Panc1 (cell line): ENCODE results near the gene MRPS27. TPM values are rescaled to one million over a fixed set of nuclear protein-coding genes. Genes with fewer than 3 reads are reported as not detected.

Source experiments
- ATAC-seq: fragments of 200-7000 bp; cut with Tn5 transposase; 2 replicates; pipeline ENCODE4 v1.9.1; 2020; ENCODE audit warnings: mild to moderate bottlenecking, moderate library complexity
- BruUV-seq: library from RNA; stranded (reverse); fragments of 400-500 nt; replicated peaks from 2 replicates; lab custom pipeline; 2021; lab: Mats Ljungman, UMichigan
- CTCF ChIA-PET: fragments of 300-600 bp; sonication (Branson Sonifier 250); formaldehyde crosslinking; loops from one replicate; lab custom pipeline; 2022; ENCODE audit warnings: antibody characterized with exemption; lab: Charles Lee
- POLR2A ChIA-PET: fragments of 300-600 bp; sonication (Branson Sonifier 250); formaldehyde crosslinking; loops from one replicate; lab custom pipeline; 2022; ENCODE audit warnings: antibody characterized with exemption; lab: Charles Lee
- DNase-seq: peaks from one replicate; pipeline ENCODE4 v3.0.0-alpha.2; 2010; ENCODE audit warnings: low read depth, low spot score
- H3K27ac ChIP-seq: 2 replicates; pipeline ENCODE4 v1.5.1; 2011; ENCODE audit warnings: mild to moderate bottlenecking, low read length, inconsistent platforms
- H3K27me3 ChIP-seq: fragments of 200-500 bp; sonication (Bioruptor generic); 2 replicates; pipeline ENCODE4 v1.6.0; 2014; ENCODE audit warnings: low read length, inconsistent platforms; ENCODE audit not compliant: control insufficient read depth, insufficient read depth
- H3K36me3 ChIP-seq: fragments of 200-500 bp; sonication (Bioruptor generic); 2 replicates; pipeline ENCODE4 v1.5.1; 2014; ENCODE audit warnings: inconsistent platforms, mild to moderate bottlenecking, low read length, moderate library complexity; ENCODE audit not compliant: control insufficient read depth, insufficient read depth
- H3K4me1 ChIP-seq: 2 replicates; pipeline ENCODE4 v1.5.1; 2011; ENCODE audit warnings: inconsistent platforms, mild to moderate bottlenecking, low read length, moderate library complexity; ENCODE audit not compliant: control insufficient read depth, insufficient read depth
- H3K4me3 ChIP-seq, 2 experiments: 2 replicates each; pipeline ENCODE4 v1.5.1; 2011 to 2012; ENCODE audit warnings: low read depth in 2 of 2, low read length in 2 of 2, mild to moderate bottlenecking in 2 of 2, inconsistent platforms in 1 of 2, moderate library complexity in 1 of 2
- H3K9me3 ChIP-seq: fragments of 200-500 bp; sonication (Bioruptor generic); 2 replicates; pipeline ENCODE4 v1.5.1; 2014; ENCODE audit warnings: low read depth, mild to moderate bottlenecking, inconsistent platforms, low read length, moderate library complexity; ENCODE audit not compliant: control insufficient read depth, insufficient read depth
- POLR2AphosphoS5 ChIP-seq: IDR thresholded peaks from 2 replicates; pipeline ENCODE4 v1.6.1; 2012; ENCODE audit warnings: mild to moderate bottlenecking, low read depth, low read length, moderate library complexity
- REST ChIP-seq, 2 experiments: IDR thresholded peaks; 2 replicates each; pipeline ENCODE4 v1.6.1; 2011 to 2012; ENCODE audit warnings: low read depth in 2 of 2, control low read depth in 1 of 2, low read length in 1 of 2, mild to moderate bottlenecking in 1 of 2, moderate library complexity in 1 of 2; ENCODE audit not compliant: insufficient read depth in 1 of 2
- SIN3A ChIP-seq: IDR thresholded peaks from 2 replicates; pipeline ENCODE4 v1.6.1; 2012; ENCODE audit warnings: low read depth, mild to moderate bottlenecking, low read length, moderate library complexity, borderline replicate concordance; ENCODE audit not compliant: insufficient read depth
- TCF7L2 ChIP-seq: IDR thresholded peaks from 2 replicates; pipeline ENCODE4 v1.6.1; 2011; ENCODE audit warnings: mild to moderate bottlenecking, low read depth, low read length, inconsistent platforms
- in situ Hi-C: cut with HindIII; loops from 2 replicates; pipeline ENCODE4 v1.10.0; 2016; ENCODE audit warnings: low sequenced_read_pairs, low pct_unique_long_range_greater_than_20kb
- intact Hi-C: fragments of 100-400 bp; cut with micrococcal nuclease; formaldehyde crosslinking; loops from one replicate; pipeline ENCODE4 v1.10.0; 2022; ENCODE audit not compliant: unreplicated experiment
- total RNA-seq: library from RNA; stranded (reverse); gene quantifications from one replicate; pipeline ENCODE4 v1.2.1, GENCODE V29; 2021; ENCODE audit not compliant: unreplicated experiment
- TF ChIP-seq, protein P1 (sequence below): fragments of 450-650 bp; IDR thresholded peaks from 2 replicates; pipeline ENCODE4 v1.5.1; 2017; ENCODE audit warnings: mild to moderate bottlenecking

MRPS27 gene
- total RNA-seq, 1 experiment from 2014 or later: 67.2 TPM

DNA sequence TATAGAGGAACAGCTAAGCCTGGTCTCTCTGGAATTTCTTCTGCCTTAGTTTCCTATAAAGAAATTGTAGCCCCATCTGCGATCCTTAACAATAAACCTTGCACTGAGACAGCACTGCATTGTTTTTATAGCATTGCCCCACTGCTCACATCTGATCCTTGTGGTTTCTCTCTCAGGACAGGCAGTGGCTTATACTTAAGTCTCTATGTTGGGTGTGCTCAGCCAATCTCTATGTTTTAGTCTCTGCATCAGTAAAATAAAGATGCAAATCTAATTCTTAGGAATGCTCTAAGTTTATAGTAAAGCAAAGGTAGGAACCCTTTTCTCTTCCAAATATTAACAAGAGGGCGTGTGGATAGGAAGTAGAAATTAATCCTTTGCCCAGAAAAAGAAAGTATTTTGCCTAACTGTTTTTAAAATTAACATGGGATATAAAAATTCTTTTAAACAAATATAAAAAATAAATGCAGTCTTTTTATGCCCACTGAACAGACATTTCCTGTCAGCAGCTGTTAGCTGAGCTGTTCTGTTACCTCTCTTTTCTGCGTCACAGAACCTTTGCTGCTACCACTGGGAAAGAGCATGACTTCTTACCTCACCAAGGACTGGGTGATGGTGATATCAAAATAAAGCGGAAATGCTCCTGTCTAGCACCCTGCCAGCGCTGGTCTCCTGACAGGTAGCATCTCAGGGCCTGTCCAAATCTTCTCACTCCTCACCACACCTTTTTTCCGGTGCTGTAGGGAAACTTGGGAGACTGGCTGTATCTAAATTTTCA is 29.5 kb downstream of the MRPS27 start:
- Histone ChIP-seq H3K4me3 (no peak overlapping the region), H3K27me3 (no peaks in the 10 kb centered on the region), H3K4me1 (no peaks in the 10 kb centered on the region), H3K9me3 (no peaks in the 10 kb centered on the region), H3K27ac (no peak overlapping the region), H3K36me3 (peaks cover 13% of the 10 kb centered on the region)
- TF ChIP-seq REST (IDR thresholded peaks at IDR 0.05; ENCODE audit: insufficient read depth in 1 of 2, low read depth in 2 of 2, low read length in 1 of 2) (no peak), SIN3A (no peak), TCF7L2 (no peak), POLR2AphosphoS5 (no peak)
- TF ChIP-seq, protein P1, sequence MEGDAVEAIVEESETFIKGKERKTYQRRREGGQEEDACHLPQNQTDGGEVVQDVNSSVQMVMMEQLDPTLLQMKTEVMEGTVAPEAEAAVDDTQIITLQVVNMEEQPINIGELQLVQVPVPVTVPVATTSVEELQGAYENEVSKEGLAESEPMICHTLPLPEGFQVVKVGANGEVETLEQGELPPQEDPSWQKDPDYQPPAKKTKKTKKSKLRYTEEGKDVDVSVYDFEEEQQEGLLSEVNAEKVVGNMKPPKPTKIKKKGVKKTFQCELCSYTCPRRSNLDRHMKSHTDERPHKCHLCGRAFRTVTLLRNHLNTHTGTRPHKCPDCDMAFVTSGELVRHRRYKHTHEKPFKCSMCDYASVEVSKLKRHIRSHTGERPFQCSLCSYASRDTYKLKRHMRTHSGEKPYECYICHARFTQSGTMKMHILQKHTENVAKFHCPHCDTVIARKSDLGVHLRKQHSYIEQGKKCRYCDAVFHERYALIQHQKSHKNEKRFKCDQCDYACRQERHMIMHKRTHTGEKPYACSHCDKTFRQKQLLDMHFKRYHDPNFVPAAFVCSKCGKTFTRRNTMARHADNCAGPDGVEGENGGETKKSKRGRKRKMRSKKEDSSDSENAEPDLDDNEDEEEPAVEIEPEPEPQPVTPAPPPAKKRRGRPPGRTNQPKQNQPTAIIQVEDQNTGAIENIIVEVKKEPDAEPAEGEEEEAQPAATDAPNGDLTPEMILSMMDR: no peak
- no peak for DNase-seq
- no TSS peak for BruUV-seq
- in situ Hi-C loops: no loop called here
- POLR2A ChIA-PET: no interaction called here
- intact Hi-C loops: no loop called here
- no peak for ATAC-seq
- CTCF ChIA-PET: no interaction called here

- no peak for DNase-seq
- intact Hi-C loops (no loop called here), in situ Hi-C loops (no loop called here)
- TF ChIP-seq TCF7L2 (no peak), REST (IDR thresholded peaks at IDR 0.05; ENCODE audit: insufficient read depth in 1 of 2, low read depth in 2 of 2, low read length in 1 of 2) (no peak), SIN3A (no peak)
- TF ChIP-seq, protein P1: no peak
- no peak for ATAC-seq
- peaks cover 9% of the 10 kb centered on the region for H3K36me3 ChIP-seq
- no peak overlapping the region for H3K4me3 ChIP-seq
- no peaks in the 10 kb centered on the region for H3K27me3 ChIP-seq
- no TSS peak for BruUV-seq
- no peaks in the 10 kb centered on the region for H3K9me3 ChIP-seq
- POLR2A ChIA-PET: interaction anchor here (0.5 to 0.9 kb wide), 2 partner anchors 15 to 18 kb away, joined by 3 to 8 read pairs; no protein-coding TSS in a partner anchor
- no peaks in the 10 kb centered on the region for H3K4me1 ChIP-seq
- CTCF ChIA-PET: interaction anchor here (0.7 kb wide), 2 partner anchors 13 to 63 kb away, joined by 3 to 4 read pairs; no protein-coding TSS in a partner anchor
- H3K27ac ChIP-seq: no peak overlapping the region
Measured at GRCh38 chr5:72288924-72289323, 31.1 kb downstream of the MRPS27 start.
